ENCODE results near the gene BCAT1. TPM values are rescaled to one million over a fixed set of nuclear protein-coding genes. Genes with fewer than 3 reads are reported as not detected.

BCAT1 gene
- total and polyA plus RNA-seq, 2 donors (not counting 3 experiments of a cell fraction or from before 2014, with no cell fraction given): 21.6 to 267 TPM

DNA sequence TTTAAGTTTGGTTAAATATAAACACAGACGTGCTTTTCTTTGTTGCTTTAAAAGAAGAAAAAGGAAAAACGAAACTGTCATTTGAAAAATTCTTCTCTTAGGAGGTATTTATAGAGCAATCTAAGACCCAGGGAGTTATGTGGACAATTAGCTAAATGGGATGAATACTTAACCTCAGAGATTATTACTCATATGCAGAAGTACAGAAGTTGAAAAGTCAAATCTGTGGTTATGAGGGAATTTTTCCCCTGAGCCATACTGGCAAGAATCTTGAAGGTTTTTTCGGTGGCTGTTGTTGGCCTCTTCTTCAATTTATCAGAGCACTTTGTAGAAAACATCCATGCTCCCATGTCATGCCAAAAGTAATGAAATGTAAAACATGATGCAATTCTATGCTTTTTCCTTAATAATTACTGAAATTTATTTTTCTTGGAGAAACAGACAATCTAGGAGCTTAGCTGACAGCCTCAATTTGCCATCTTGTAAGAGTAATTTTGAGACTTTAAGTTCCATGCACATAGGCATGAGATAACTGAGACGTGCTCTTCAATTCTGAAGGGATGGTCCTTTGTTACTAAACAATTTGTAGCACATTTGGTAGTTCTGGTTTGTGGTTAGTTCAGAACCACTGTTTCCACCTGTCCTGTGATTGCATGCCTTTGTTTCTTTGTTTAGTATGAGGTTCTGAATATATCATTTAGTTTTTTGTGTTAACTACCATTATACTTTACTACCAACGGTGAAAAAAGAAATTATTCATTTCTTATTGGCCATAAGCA lies 126.6 kb downstream of the BCAT1 start:
- Histone ChIP-seq H3K9me3 (replicated peaks; ENCODE audit: control insufficient read depth, insufficient read depth, low read length) (no peaks in the 10 kb centered on the region), H3K27me3 (ENCODE audit: control insufficient read depth in 2 of 2, insufficient read depth in 2 of 2, low read length in 2 of 2) (no peaks in the 10 kb centered on the region), H3K9ac (replicated peaks; ENCODE audit: extremely low read depth, insufficient read depth, low read length) (no peak overlapping the region), H3K27ac (ENCODE audit: insufficient read depth, low read depth, low read length) (no peak overlapping the region), H3K36me3 (ENCODE audit: control insufficient read depth in 2 of 2, extremely low read depth in 1 of 2, insufficient read depth in 2 of 2, low read length in 2 of 2) (peaks cover 14 to 25% of the 10 kb centered on the region in 2 experiments), H3K4me1 (ENCODE audit: control insufficient read depth, extremely low read depth, insufficient read depth, low read length) (no peaks in the 10 kb centered on the region), H4K20me1 (replicated peaks; ENCODE audit: control insufficient read depth, extremely low read depth, insufficient read depth, low read length) (no peaks in the 10 kb centered on the region), H2AFZ (ENCODE audit: low read depth, low read length) (no peak overlapping the region), H3K79me2 (ENCODE audit: control insufficient read depth, insufficient read depth, low read length) (no peaks in the 10 kb centered on the region), H3K4me2 (ENCODE audit: insufficient read depth, low read length) (no peak overlapping the region), H3K9me1 (replicated peaks; ENCODE audit: control insufficient read depth, extremely low read depth, insufficient read depth, low read length) (peaks cover 2% of the 10 kb centered on the region), H3K4me3 (replicated peaks in 1 of 3; ENCODE audit: insufficient read depth in 1 of 3, low read depth in 1 of 3, low read length in 3 of 3) (no peak overlapping the region)
- ChIA-PET CTCF (no interaction called here), POLR2A (no interaction called here)
- TF ChIP-seq POLR2AphosphoS5 (IDR thresholded peaks at IDR 0.05; ENCODE audit: insufficient read depth, low read depth, low read length) (no peak), GATA2 (IDR thresholded peaks at IDR 0.05; ENCODE audit: insufficient read depth, insufficient read length, low read depth, low read length) (no peak), FOS (IDR thresholded peaks at IDR 0.05; ENCODE audit: borderline replicate concordance, insufficient read depth, low read length) (no peak), EZH2 (IDR thresholded peaks at IDR 0.05; ENCODE audit: borderline replicate concordance, low read depth, low read length, severe bottlenecking) (no peak), MYC (IDR thresholded peaks at IDR 0.05; ENCODE audit: low read depth, low read length) (no peak), POLR2A (IDR thresholded peaks at IDR 0.05; ENCODE audit: low read depth, low read length) (no peak), JUN (IDR thresholded peaks at IDR 0.05; ENCODE audit: borderline replicate concordance, insufficient read depth, insufficient read length, low read depth) (no peak)
- TF ChIP-seq, protein P1, sequence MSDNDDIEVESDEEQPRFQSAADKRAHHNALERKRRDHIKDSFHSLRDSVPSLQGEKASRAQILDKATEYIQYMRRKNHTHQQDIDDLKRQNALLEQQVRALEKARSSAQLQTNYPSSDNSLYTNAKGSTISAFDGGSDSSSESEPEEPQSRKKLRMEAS (IDR thresholded peaks at IDR 0.05; ENCODE audit: insufficient read depth, insufficient read length): no peak
- TF ChIP-seq, protein P2, sequence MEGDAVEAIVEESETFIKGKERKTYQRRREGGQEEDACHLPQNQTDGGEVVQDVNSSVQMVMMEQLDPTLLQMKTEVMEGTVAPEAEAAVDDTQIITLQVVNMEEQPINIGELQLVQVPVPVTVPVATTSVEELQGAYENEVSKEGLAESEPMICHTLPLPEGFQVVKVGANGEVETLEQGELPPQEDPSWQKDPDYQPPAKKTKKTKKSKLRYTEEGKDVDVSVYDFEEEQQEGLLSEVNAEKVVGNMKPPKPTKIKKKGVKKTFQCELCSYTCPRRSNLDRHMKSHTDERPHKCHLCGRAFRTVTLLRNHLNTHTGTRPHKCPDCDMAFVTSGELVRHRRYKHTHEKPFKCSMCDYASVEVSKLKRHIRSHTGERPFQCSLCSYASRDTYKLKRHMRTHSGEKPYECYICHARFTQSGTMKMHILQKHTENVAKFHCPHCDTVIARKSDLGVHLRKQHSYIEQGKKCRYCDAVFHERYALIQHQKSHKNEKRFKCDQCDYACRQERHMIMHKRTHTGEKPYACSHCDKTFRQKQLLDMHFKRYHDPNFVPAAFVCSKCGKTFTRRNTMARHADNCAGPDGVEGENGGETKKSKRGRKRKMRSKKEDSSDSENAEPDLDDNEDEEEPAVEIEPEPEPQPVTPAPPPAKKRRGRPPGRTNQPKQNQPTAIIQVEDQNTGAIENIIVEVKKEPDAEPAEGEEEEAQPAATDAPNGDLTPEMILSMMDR (IDR thresholded peaks at IDR 0.05; ENCODE audit: extremely low read depth in 1 of 2, insufficient read depth in 1 of 2, low read depth in 1 of 2, low read length in 2 of 2): no peak
- no peak for DNase-seq (ENCODE audit: low read depth, low spot score)
- no peak for FAIRE-seq
- no TSS peak for BruUV-seq (replicated peaks)
- intact Hi-C loops (cut with micrococcal nuclease) (no loop called here), dilution Hi-C loops (cut with MboI; ENCODE audit: extremely low pct_ligation_motif_present, low sequenced_read_pairs) (no loop called here)
